ENCODE data around the gene ANKRD2.

Gene ANKRD2

DNA sequence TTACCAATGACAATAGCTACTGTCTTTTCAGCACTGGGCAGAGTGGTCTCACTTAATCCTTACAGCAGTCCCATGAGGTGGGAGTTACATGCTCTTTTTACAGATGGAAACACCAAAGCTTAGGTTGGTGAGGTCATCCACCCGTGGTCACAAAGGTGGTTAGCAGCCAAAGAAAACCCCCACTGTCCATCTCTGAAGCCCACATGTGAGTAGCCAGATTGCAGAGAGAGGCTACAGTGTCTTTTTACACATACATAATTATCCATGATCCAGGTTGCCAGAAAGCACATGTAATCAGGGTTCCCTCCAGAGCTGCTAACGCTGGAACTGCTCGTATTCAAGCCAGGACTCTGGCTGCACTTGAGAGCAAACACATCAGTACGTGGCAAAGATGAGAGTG, 24.6 kb upstream of the ANKRD2 start:
- Histone ChIP-seq H3K36me3 (ENCODE audit: control insufficient read depth in 2 of 2, insufficient read depth in 1 of 2, low read length in 2 of 2) (no peaks in the 10 kb centered on the region), H3K4me1 (ENCODE audit: control insufficient read depth, insufficient read depth, low read length) (peaks cover 9% of the 10 kb centered on the region; the same call in 1 of the 2 replicates), H3K9me3 (ENCODE audit: control insufficient read depth, insufficient read depth, low read depth, low read length) (no peaks in the 10 kb centered on the region), H3K4me3 (ENCODE audit: low read depth, low read length) (no peak overlapping the region), H3K27ac (ENCODE audit: extremely low read depth, low read depth, low read length) (no peak overlapping the region)
- CTCF ChIA-PET, result interaction anchor here (0.6 to 4.1 kb wide), 4 partner anchors 13 to 84 kb away, joined by 3 to 24 read pairs (median 8); no protein-coding TSS in a partner anchor
- POLR2A ChIA-PET, result interaction anchor here (1.2 kb wide), 1 partner anchor 36 kb away, joined by 3 read pairs; the partner anchor contains the start of gene HOGA1
- no peak for TF ChIP-seq ZNF19 (tag by site-specific recombination; IDR thresholded peaks at IDR 0.05; ENCODE audit: low read depth)
- no peak for TF ChIP-seq ZNF146 (tag by site-specific recombination; IDR thresholded peaks at IDR 0.05)
- no peak for TF ChIP-seq ZNF473 (tag by site-specific recombination; IDR thresholded peaks at IDR 0.05)

DNA sequence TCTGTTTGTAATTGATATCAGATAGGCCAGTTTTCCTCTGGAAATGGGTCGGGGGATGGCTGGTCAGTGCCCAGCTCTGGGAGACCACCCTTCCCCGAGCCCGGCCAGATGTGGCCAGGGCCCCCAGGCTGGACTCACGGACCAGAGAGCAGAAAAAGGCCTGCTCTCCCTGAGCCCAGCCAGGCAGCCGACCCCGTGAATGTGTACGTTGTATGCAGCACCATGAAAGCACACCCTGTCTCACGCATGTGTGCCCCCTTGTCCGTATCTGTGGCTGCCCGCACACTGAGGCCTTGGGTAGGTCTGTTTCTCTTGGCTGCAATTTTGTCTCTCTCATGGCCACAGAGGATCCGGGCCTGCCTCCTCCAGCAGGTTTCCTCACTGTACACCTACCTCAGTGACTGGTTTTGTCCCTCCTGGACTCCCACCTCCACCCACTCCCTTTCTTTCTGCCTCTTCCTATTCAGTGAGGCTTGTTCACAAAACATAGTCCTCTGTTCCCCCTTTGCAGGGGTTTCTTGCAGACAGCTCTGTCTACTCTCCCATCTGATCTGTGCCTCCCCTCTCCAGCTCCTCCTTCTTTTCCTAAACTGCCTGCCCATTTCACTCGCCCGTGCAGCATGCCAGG, 23.6 kb upstream of the ANKRD2 start:
- no peaks in the 10 kb centered on the region for H3K36me3 ChIP-seq (ENCODE audit: control insufficient read depth in 2 of 2, insufficient read depth in 1 of 2, low read length in 2 of 2)
- H3K27ac ChIP-seq (ENCODE audit: extremely low read depth, low read depth, low read length), result no peak overlapping the region
- POLR2A ChIA-PET, result interaction anchor here (1.2 to 1.8 kb wide), 2 partner anchors 35 to 50 kb away, joined by 3 to 5 read pairs; partner anchors contain the start of genes HOGA1 and UBTD1
- CTCF ChIA-PET, result interaction anchor here (8.7 kb wide), 1 partner anchor 85 kb away, joined by 81 read pairs; no protein-coding TSS in a partner anchor
- TF ChIP-seq ZBTB48 (tag by site-specific recombination; IDR thresholded peaks at IDR 0.05) (no peak), ZNF121 (tag by site-specific recombination; IDR thresholded peaks at IDR 0.05) (no peak), ZFHX2 (tag by site-specific recombination; conservative IDR thresholded peaks at IDR 0.05) (peak; percentile 91), ZNF654 (tag by site-specific recombination; IDR thresholded peaks at IDR 0.05; ENCODE audit: low read depth) (no peak), EGR2 (tag by site-specific recombination; IDR thresholded peaks at IDR 0.05; ENCODE audit: low read depth) (peak; percentile 85)
- H3K4me1 ChIP-seq (ENCODE audit: control insufficient read depth, insufficient read depth, low read length), result peaks cover 6% of the 10 kb centered on the region; the same call in 1 of the 2 replicates
- no peaks in the 10 kb centered on the region for H3K9me3 ChIP-seq (ENCODE audit: control insufficient read depth, insufficient read depth, low read depth, low read length)
- H3K4me3 ChIP-seq (ENCODE audit: low read depth, low read length), result no peak overlapping the region

DNA sequence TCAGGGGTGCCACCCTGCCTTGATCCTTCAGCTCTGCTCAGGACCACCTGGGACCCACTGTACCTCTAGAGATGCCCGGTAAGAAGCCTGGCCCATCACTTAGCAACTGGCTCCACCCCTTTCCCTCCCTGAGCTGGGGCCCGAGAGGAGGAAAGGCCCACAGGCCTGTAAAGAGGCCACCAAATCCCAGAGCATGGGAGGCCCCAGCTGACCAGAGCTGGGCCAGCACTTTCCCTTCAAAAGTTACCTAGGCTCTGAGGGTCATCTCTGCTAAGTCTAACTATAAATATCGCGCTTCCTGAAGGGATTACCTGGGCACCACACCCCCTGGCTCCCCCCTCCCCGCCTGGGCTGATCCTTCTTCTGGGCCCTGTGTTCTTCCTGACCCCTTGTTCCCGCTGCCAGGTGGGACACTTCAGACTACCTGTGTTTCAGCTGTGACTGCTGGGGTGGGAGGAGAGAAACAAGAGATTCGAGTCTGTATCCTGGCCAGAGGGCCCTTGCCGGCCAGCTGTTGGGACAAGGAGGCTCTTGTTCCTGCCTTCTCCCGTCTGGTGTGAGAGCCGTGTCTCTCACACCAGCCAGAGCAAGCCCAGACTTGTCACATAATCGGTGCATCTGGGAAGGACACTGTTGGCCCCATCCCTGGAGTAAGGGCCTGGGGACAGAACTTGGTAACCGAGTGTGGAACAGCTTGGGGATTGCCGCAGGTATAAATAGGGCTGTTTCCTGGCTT, 22.8 kb upstream of the ANKRD2 start:
- H3K4me1 ChIP-seq (ENCODE audit: control insufficient read depth, insufficient read depth, low read length), result peaks cover 6% of the 10 kb centered on the region; the same call in 1 of the 2 replicates
- ChIA-PET CTCF (interaction anchor here (0.7 to 8.7 kb wide), 7 partner anchors 10 to 93 kb away, joined by 3 to 81 read pairs (median 3); partner anchors contain the start of gene ANKRD2), POLR2A (interaction anchor here (1.8 kb wide), 1 partner anchor 51 kb away, joined by 5 read pairs; the partner anchor contains the start of gene UBTD1)
- no peak overlapping the region for H3K4me3 ChIP-seq (ENCODE audit: low read depth, low read length)
- peak overlapping the region; percentile 74 for H3K27ac ChIP-seq (ENCODE audit: extremely low read depth, low read depth, low read length)
- no peaks in the 10 kb centered on the region for H3K36me3 ChIP-seq (ENCODE audit: control insufficient read depth in 2 of 2, insufficient read depth in 1 of 2, low read length in 2 of 2)
- H3K9me3 ChIP-seq (ENCODE audit: control insufficient read depth, insufficient read depth, low read depth, low read length), result no peaks in the 10 kb centered on the region
- peak; percentile 87 for TF ChIP-seq ZBTB48 (tag by site-specific recombination; IDR thresholded peaks at IDR 0.05)
- TF ChIP-seq ZNF785 (tag by site-specific recombination; IDR thresholded peaks at IDR 0.05), result no peak
- no peak for TF ChIP-seq ZNF777 (tag by site-specific recombination; IDR thresholded peaks at IDR 0.05; ENCODE audit: borderline replicate concordance)
- 0 out of 2 replicates have a peak, but pooled peaks have one; percentile 11 for TF ChIP-seq ZFP69B (tag by site-specific recombination; IDR thresholded peaks at IDR 0.05)
- TF ChIP-seq ZNF37A (tag by site-specific recombination; IDR thresholded peaks at IDR 0.05), result no peak
- TF ChIP-seq, protein P1, sequence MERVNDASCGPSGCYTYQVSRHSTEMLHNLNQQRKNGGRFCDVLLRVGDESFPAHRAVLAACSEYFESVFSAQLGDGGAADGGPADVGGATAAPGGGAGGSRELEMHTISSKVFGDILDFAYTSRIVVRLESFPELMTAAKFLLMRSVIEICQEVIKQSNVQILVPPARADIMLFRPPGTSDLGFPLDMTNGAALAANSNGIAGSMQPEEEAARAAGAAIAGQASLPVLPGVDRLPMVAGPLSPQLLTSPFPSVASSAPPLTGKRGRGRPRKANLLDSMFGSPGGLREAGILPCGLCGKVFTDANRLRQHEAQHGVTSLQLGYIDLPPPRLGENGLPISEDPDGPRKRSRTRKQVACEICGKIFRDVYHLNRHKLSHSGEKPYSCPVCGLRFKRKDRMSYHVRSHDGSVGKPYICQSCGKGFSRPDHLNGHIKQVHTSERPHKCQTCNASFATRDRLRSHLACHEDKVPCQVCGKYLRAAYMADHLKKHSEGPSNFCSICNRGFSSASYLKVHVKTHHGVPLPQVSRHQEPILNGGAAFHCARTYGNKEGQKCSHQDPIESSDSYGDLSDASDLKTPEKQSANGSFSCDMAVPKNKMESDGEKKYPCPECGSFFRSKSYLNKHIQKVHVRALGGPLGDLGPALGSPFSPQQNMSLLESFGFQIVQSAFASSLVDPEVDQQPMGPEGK (tag by site-specific recombination; IDR thresholded peaks at IDR 0.05), result peak; percentile 51
- TF ChIP-seq ZNF549 (tag by site-specific recombination; IDR thresholded peaks at IDR 0.05), result no peak
- TF ChIP-seq, protein P2, sequence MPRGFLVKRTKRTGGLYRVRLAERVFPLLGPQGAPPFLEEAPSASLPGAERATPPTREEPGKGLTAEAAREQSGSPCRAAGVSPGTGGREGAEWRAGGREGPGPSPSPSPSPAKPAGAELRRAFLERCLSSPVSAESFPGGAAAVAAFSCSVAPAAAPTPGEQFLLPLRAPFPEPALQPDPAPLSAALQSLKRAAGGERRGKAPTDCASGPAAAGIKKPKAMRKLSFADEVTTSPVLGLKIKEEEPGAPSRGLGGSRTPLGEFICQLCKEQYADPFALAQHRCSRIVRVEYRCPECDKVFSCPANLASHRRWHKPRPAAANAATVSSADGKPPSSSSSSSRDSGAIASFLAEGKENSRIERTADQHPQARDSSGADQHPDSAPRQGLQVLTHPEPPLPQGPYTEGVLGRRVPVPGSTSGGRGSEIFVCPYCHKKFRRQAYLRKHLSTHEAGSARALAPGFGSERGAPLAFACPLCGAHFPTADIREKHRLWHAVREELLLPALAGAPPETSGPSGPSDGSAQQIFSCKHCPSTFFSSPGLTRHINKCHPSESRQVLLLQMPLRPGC (tag by site-specific recombination; IDR thresholded peaks at IDR 0.05), result no peak
- no peak for TF ChIP-seq ZNF76 (tag by site-specific recombination; IDR thresholded peaks at IDR 0.05; ENCODE audit: borderline replicate concordance, low read depth)
- peak; percentile 77 for TF ChIP-seq ZNF341 (tag by site-specific recombination; IDR thresholded peaks at IDR 0.05; ENCODE audit: low read depth)
- peak; percentile 77 for TF ChIP-seq ZBTB17 (tag by site-specific recombination; IDR thresholded peaks at IDR 0.05)
- TF ChIP-seq ZEB2 (tag by site-specific recombination; IDR thresholded peaks at IDR 0.05), result peak; percentile 32; the same call in 1 of the 2 replicates
- TF ChIP-seq ZNF133 (tag by site-specific recombination; IDR thresholded peaks at IDR 0.05), result no peak
- no peak for TF ChIP-seq ZFP41 (tag by site-specific recombination; IDR thresholded peaks at IDR 0.05; ENCODE audit: borderline replicate concordance)
- TF ChIP-seq, protein P3, sequence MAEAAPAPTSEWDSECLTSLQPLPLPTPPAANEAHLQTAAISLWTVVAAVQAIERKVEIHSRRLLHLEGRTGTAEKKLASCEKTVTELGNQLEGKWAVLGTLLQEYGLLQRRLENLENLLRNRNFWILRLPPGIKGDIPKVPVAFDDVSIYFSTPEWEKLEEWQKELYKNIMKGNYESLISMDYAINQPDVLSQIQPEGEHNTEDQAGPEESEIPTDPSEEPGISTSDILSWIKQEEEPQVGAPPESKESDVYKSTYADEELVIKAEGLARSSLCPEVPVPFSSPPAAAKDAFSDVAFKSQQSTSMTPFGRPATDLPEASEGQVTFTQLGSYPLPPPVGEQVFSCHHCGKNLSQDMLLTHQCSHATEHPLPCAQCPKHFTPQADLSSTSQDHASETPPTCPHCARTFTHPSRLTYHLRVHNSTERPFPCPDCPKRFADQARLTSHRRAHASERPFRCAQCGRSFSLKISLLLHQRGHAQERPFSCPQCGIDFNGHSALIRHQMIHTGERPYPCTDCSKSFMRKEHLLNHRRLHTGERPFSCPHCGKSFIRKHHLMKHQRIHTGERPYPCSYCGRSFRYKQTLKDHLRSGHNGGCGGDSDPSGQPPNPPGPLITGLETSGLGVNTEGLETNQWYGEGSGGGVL (tag by site-specific recombination; IDR thresholded peaks at IDR 0.05), result no peak; the same call in 1 of the 2 replicates
- no peak for TF ChIP-seq ZNF114 (tag by site-specific recombination; IDR thresholded peaks at IDR 0.05)
- no peak for TF ChIP-seq ZNF354C (tag by site-specific recombination; IDR thresholded peaks at IDR 0.05; ENCODE audit: borderline replicate concordance, low read depth)
- TF ChIP-seq SP2 (tag by site-specific recombination; IDR thresholded peaks at IDR 0.05), result no peak
